OCI-LY3 (cell line): ENCODE measurements around the gene SSRP1.

ENCODE experiments used
- EZH2phosphoT487 ChIP-seq: fragments of 200-600 bp; shearing (Covaris generic); IDR thresholded peaks from 2 replicates; pipeline ENCODE4 v1.6.1; 2018; ENCODE audit warnings: antibody characterized with exemption, mixed run types, low read depth
- TF ChIP-seq, protein P1 (sequence below): fragments of 200-600, 300-600 bp; sonication (generic); IDR thresholded peaks from 2 replicates; pipeline ENCODE4 v1.5.1; 2014; ENCODE audit warnings: antibody characterized with exemption, low read length, low read depth

DNA sequence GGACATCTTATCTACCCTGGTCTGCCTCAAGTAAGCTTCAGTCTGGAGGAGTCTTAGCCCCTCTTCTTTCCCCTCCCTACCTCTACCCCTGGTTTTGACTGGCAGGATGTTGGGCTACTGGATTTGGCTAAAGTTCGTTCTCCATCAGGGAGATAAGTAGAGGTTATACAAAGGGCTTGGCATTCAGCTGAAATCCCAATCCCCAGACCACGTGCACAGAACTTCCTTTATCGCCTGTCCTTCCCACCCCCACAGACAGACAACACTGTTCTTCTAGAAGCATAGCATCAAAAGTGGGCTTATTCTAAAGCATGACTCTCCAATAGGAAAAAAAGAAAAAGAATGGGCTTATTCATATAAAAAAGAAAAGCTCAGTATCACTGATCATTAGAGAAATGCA is 37.5 kb upstream of the SSRP1 start:
- TF ChIP-seq, protein P1, sequence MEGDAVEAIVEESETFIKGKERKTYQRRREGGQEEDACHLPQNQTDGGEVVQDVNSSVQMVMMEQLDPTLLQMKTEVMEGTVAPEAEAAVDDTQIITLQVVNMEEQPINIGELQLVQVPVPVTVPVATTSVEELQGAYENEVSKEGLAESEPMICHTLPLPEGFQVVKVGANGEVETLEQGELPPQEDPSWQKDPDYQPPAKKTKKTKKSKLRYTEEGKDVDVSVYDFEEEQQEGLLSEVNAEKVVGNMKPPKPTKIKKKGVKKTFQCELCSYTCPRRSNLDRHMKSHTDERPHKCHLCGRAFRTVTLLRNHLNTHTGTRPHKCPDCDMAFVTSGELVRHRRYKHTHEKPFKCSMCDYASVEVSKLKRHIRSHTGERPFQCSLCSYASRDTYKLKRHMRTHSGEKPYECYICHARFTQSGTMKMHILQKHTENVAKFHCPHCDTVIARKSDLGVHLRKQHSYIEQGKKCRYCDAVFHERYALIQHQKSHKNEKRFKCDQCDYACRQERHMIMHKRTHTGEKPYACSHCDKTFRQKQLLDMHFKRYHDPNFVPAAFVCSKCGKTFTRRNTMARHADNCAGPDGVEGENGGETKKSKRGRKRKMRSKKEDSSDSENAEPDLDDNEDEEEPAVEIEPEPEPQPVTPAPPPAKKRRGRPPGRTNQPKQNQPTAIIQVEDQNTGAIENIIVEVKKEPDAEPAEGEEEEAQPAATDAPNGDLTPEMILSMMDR: no peak
- no peak for TF ChIP-seq EZH2phosphoT487
